ENCODE results near the gene RPL38.

GRCh38 chr17:74239172-74239571 lies 35.7 kb downstream of the RPL38 start:
- TF ChIP-seq CTCF (IDR thresholded peaks at IDR 0.05) (no peak), POLR2AphosphoS5 (IDR thresholded peaks at IDR 0.05) (peak in 2 of 3 donors; percentile 19 to 26), POLR2A (IDR thresholded peaks at IDR 0.05) (no peak)
